ENCODE results near the gene ZNF740.

DNA sequence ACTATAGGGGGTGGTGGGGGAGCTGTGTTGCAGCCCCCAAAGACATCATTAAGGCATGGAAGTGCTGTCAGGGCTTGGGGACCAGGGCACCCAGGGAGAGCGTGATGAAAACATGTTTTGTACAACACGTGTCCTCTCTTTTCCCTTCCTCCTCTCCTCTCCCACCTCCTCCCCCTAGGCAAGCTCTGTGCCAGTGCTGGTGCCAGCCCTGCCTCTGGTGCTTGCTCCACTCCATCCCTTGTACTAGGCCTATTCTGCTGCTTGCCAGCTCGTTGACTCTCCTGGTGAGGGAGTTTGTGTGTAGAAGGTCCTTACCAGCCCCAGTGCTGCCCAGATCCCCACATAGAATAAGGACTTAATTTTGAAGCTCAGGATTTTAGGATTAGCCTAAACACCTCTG lies 54.6 kb downstream of the ZNF740 start:
- TF ChIP-seq POLR2A (IDR thresholded peaks at IDR 0.05): no peak
- TF ChIP-seq, protein P1, sequence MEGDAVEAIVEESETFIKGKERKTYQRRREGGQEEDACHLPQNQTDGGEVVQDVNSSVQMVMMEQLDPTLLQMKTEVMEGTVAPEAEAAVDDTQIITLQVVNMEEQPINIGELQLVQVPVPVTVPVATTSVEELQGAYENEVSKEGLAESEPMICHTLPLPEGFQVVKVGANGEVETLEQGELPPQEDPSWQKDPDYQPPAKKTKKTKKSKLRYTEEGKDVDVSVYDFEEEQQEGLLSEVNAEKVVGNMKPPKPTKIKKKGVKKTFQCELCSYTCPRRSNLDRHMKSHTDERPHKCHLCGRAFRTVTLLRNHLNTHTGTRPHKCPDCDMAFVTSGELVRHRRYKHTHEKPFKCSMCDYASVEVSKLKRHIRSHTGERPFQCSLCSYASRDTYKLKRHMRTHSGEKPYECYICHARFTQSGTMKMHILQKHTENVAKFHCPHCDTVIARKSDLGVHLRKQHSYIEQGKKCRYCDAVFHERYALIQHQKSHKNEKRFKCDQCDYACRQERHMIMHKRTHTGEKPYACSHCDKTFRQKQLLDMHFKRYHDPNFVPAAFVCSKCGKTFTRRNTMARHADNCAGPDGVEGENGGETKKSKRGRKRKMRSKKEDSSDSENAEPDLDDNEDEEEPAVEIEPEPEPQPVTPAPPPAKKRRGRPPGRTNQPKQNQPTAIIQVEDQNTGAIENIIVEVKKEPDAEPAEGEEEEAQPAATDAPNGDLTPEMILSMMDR (IDR thresholded peaks at IDR 0.05): no peak
- TF ChIP-seq EP300 (IDR thresholded peaks at IDR 0.05): no peak
